Activated CD8-positive, alpha-beta memory T cell treated with anti-CD3 and anti-CD28 coated beads, Interleukin-2, amount 50 U/mL, for 4 hours (primary cell): ENCODE results near the gene ITPRIPL2.

Experiments
- DNase-seq: peaks from one replicate; pipeline ENCODE4 v3.0.0-alpha.2; 2020

ITPRIPL2 gene

DNA sequence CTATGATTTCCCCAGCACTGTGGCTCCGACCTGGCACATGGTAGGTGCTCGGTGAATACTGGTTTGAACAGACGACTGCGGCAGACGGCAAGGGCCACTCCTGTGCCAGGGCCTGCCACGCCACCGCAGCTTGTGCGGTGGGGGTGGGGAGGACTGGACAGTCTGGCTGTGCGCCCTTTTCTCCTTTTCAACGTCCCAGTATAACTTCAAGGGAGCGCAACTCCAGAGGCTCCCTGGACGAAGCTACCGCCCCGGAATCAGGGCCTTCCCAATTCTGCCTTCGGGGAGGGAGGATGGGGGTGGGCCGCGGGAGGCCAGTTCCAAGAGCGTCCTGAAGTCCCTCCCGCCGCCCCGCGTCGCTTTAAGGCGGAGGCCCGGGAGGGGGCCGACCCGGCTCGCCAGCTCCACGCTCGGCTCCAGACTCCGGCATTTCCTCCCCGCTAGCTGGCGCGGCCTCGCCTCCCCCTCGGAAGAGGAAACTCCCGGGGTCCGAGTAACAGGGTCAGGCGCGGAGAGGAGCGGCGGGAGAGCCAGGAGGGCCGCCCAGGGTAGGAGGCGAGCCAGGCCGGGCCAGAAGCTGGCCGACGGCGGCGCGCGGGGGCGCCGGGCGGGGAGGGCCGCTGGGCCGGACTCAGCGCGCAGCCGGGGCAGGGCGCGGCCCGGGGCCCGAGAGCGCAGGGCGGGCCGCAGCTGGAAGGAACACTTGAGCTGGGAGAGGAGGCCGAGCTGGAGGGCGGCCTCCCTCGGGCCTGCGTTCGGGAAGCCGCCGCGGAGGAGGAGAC lies at the start of gene ITPRIPL2:
ITPRIPL2 (plus strand) TSS at position 388 of the 782 bp plus-strand sequence. CDS start 498 bp downstream, outside the sequence.
- DNase-seq: no peak

DNA sequence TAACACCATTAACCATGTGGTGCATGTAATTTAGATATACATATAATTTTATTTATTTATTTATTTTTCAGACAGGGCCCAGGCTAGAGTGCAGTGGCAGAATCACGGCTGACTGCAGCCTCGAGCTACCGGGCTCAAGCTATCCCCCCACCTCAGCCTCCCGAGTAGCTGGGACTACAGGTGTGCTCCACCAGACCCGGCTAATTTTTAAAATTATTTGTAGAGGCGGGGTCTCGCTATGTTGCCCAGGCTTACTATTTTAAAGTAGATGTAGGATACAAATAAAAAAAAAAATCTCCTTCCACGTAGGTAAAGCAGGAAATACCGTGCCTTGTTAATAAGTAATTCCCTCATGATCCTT lies 46.8 kb upstream of the ITPRIPL2 start:
- DNase-seq: no peak

DNA sequence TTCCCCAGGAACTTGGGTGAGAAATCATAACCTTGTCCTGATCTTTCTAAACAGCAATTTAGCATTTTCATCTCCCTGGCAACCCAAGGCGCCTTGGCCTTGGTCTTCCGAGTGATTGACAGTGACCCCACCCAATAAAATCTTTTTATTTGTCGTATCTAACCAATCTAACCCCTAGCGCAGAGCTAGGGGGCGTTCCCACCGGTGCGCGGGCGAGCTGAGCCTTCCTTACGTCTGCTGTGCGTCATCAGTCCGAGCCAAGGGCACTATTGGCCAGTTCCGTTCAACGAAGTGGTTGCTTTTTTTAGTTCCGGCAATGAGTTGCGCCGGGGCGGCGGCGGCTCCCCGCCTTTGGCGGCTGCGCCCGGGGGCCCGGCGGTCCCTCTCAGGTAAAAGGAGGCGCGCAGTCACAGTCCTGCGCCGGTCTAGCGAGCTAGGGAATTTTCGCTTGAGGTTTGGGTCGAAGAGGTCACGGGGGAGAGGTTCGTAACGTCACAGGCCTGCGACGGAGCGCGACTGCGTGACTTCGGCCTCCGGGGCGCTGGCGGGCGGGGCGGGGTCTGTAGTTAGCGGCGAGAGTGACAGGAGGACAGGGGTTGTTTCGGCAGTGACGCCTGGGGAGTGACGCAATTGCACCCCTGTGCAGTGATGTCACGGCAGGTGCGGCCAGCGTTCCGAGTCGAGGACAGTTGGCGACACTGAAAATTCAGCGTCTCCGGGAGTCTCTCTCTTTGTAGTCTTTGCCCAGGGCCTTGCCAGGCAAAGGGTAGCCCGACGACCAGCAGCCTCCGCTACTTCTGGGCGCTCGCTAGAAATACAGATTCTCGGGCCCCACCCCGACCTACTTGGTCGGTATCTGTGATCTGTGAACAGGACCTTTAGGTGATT lies 46.2 kb upstream of the ITPRIPL2 start, which contains the start of gene COQ7:
COQ7 (plus strand) TSS at position 266 of the 888 bp plus-strand sequence; CDS start at position 317, 51 bp downstream.
- peak; percentile 98 for DNase-seq

DNA sequence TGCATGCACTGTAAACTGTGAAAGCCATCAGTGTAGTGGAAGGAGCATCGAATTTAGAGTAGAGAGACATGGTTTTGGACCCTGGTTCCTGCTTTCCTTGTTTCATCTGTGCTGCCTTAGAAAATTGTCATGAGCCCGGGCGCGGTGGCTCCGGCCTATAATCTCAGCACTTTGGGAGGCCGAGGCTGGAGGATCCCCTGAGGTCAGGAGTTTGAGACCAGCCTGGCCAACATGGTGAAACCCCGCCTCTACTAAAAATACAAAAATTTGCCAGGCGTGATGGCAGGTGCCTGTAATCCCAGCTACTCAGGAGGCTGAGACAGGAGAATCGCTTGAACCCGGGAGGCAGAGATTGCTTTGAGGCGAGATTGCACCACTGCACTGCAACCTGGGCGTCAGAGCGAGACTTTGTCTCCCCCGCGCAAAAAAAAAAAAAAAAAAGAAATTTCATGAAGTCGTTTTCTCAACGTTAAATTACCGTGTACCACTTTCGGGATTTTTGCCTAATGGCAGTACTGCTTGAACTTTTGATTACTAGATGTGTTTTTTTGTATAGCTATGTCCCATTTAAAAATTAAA lies 45.4 kb upstream of the ITPRIPL2 start:
- DNase-seq: no peak

DNA sequence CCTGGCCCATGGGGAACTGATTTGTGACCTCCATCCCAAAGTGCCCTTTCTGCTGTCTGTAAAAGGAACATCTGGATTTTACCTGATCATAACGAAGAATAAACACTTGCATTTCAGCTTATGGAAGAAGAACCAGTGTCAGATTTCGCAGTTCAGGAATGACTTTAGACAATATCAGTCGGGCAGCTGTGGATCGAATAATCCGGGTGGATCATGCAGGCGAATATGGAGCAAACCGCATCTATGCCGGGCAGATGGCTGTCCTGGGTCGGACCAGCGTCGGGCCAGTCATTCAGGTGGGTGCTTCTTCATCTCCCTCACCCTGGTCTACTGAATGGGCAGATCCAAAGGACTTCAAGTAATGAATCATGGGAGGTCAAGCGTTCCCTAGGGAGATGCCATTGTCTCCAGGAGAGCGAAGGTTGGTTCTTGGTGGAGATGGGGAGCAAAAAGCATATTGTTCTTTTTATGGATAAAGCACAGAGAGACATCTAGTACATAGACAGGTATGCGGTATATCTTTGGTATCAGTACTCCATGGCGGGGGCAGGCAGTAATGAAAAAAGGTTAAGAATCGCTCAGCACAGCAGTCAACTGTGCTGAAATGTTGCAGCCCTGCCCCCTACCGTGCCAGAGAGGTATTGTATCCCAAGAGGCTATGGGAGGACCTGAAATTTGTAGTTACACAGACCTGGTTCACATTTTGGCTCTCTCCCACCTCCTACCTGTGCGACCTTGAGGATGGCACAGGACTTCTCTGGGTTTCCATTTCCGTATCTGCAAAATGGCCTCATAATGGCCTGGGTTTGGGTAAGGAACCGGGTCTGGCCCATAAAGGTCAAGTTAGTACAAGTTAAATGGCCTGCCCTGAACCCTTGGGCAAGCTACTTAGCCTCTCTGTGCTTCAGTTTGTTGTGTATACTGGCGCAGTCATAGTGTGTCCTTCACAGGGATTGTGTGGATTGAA lies 41.7 kb upstream of the ITPRIPL2 start:
- peak; percentile 54 for DNase-seq

DNA sequence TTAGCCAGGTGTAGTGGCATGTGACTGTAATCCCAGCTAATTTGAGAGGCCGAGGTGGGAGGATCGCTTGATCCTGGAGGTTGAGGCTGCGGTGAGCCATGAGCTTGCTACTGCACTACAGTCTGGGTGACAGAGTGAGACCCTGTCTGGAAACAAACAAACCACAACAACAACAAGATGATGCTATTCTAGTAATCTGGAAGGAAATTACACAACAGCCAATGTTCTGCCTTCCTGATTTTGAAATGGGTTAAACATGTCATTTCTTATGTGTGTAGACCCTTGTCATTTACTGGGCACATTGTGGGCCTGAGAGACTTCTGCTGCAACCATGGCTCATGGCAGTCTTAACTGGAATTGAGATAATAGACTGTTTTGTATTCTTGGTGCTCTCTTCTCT lies 40.4 kb upstream of the ITPRIPL2 start:
- no peak for DNase-seq

DNA sequence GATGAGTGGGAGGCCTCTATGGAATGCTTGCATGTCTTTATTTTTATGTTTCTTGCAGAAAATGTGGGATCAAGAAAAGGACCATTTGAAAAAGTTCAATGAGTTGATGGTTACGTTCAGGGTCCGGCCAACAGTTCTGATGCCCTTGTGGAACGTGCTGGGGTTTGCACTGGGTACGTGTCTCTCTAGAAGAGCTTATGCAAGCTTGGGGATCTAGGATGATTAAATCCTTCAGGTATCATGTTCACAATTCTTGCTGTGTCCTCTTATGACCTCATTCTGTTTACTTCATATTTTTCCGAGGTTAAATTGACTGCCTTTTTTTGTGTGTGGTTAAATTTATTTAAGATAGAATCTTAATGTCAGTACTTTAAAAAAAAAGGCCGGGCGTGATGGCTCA lies 39.9 kb upstream of the ITPRIPL2 start:
- no peak for DNase-seq

DNA sequence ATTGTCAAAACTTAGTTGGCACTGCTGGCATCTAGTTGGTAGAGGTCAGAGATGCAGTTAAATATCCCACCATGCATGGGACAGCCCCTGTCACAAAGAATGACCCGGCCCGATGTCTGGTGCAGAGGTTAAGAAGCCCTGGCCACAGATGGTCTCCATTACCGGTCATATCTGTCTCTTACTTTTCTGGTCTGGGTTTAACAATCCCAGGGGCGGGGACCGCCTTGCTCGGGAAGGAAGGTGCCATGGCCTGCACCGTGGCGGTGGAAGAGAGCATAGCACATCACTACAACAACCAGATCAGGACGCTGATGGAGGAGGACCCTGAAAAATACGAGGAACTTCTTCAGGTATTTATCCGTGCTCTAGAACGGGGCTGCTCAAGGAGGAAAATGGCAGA lies 38.3 kb upstream of the ITPRIPL2 start:
- no peak for DNase-seq

DNA sequence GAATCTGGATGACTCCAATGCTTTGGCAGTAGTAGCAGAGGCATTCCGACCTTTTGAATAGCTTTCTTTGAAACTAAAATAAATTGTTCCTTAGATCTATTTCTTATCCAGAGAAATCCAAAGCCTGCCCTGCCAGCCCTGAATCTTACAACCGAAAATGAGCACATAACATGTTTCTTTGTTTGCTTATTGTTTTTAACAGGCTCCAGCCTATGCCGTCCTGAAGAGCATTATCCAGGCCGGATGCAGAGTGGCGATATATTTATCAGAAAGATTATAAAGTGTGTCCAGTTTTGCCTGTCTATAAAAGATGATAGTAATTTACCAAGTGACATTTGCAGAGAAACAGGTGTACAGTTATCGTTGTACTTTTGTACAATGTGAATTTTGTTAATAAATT lies 35.9 kb upstream of the ITPRIPL2 start:
- no peak for DNase-seq

DNA sequence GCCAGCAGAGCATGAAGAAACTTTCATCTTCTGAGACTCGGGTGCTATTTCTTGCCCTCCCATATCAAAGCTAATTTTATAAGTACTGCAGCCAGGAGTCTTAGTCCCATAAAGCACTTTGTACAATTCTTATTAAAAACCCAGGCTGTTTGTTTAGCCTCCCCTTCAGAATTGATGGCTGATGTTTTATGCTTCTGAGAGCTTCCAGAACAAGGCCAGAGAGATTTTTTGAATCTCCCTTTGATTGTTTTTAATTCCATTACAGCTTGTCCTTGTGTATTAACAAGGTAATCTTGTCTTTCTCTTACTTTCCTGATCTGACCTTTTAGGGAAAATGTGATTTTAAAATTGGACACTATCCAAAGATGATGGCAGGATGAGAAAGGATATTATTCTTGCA lies 30.1 kb upstream of the ITPRIPL2 start:
- DNase-seq: no peak

DNA sequence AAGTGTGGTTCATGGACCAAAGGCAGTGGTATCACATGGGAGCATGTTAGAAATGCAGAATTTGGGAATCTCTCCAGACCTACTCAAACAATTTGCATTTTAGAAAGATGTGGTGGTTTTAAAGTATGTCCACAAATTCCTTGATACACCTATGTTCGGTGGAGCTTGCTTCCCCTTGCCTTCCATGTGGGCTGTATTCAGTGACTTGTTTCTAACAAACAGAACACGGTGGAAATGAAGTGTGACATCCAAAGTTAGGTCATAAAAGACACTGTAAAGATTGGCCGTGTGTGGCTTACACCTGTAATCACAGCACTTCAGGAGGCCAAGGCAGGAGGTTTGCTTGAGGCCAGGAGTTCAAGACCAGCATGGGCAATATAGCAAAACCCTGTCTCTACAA lies 29.6 kb upstream of the ITPRIPL2 start:
- DNase-seq: no peak

DNA sequence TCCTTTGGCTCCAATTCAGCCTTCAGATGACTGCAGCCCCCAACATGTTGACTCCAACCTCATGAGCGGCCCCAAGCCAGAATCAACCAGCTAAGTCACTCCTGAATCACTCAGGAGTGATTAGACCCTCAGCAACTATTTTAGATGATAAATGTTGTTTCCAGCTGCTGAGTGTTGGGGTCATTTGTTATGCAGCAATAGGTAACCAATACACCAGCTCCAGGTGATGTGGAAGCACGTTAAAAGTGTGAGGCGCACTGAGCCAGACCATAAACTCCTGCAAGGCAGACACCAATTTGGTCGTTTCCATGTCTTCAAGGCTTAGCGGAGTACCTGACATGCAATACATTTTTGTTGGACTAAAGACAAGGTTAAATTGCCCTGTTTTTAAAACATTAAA lies 28.9 kb upstream of the ITPRIPL2 start:
- no peak for DNase-seq

DNA sequence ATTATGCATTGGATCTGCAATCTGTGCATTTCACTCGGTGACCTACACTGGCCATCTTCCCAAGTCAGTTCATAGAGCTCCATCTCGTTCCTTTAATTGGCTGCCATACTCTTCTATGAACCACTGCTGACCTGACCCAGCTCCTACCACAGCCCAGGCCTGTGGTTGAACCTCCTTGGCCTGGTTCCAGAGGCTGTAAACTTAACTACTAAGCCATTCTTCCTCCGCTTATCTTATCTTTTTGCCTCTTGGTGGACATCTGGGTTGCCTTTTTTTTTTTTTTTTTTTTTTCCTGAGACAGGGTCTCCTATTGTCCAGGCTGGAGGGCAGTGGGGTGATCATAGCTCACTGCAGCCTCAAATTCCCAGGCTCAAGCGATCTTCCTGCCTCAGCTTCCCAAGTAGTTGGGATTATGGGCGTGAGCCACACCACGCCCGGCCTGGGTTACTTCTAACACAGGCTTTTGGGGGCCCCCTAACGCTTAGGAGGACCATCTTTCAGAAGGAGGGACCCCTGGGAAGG lies 28.0 kb upstream of the ITPRIPL2 start:
- DNase-seq: no peak

DNA sequence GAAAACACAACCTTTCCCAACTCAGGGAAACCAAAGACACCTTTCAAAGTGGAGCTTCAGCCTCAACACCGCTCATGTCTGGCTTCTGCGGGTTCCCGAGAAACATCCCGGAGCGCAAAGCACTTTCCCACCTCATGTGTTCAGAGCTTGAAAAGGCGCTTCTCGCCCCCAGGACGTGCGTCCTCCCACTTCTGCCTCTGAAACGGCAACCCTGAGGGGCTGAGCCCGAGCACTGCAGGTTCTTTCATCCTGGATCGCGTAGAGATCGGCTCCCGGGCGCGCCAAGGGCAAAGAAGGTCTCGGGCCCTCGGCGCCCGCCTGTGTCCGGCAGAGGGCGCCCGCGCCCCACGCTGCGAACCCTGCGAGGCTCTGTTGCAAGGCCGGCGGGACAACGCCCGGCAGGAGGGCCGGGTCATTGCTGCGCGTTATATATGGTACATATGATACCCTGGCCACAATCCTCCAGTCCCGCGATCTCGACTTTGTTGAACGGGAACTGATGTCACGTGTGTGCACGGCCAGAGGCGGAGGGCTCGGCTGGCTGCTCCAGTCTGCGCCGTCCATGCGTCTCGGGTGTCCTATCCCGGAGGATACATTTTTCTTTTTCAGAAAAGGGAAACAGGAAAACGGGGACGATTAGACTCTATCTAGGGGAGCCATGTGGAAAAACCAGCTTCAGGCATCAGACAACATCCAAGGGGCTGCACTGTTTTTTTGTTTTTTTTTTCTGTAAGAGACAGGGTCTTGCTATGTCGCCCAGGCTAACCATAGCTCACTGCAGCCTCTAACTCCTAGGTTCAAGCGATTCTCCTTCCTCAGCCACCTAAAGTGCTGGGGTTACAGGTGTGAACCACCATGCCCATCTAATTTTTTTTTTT lies 27.2 kb upstream of the ITPRIPL2 start:
- DNase-seq: peak; percentile 80

DNA sequence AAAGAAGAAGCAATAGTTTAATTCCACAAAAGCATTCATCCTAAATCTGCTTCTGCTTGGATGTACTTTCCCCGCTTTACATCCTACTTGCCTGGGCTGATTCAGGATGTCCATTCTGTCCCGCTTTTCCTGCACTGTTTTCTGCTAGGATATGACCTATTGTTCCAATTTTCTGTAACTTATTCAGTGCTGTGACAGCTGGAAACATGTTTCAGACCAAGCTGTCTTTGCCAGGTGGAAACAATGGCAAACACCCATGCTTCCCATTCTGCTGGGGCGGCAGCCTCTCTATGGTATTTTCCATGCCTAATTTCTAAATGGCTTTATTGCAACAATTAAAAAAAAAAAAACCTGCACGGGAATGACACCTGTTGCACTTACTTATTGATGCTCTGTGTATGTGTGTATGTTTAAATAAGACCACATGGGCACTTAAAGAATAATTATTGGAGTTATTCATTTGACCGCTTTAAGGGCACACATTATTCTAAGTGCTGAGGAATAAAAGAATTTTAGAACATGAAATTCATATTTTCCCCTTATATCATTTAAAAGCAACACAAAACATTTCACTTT lies 25.3 kb upstream of the ITPRIPL2 start:
- DNase-seq: no peak

DNA sequence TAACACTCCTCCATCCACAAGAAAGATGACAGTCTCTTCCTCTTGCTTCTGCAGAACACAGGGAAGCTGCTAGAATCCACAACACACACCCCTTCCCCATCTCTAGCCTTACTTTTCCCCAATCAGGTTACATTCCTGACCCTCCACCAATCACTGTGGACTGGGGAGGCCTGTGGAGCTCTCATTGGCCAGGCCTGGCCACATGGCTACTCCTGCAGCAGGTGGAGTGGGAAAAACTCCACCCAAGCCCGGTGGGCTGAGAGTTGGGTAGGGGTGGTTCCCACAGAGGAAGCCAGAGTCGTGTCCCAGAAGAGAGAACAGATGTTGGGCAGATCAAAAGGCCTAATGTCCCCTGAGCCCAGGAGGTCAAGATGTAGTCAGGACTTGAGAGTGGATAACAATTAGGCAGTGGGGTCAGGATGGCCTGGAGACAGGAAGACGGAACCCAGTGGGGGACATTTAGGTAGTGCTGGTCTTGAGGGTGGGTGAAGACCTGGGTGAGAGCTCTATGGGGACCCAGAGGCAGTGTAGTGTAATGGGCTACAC lies 24.3 kb upstream of the ITPRIPL2 start:
- DNase-seq: no peak

DNA sequence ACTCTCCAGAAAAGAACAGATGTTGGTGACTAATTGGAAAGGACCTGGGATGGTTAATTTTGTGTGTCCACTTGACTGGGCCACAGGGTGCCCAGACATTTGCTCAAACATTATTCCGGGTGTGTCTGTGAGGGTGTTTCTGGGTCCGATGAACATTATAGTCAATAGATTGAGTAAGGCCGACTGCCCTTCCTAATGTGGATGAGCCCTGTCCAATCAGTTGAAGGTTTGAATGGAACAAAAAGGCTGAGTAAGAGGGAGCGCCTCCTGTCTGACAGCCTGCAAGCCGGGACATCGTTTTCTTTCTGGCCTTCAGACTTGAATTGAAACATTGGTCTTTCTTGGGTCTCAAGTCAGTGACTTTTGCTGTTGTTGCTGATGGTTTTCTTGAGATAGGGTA lies 22.8 kb upstream of the ITPRIPL2 start:
- no peak for DNase-seq

DNA sequence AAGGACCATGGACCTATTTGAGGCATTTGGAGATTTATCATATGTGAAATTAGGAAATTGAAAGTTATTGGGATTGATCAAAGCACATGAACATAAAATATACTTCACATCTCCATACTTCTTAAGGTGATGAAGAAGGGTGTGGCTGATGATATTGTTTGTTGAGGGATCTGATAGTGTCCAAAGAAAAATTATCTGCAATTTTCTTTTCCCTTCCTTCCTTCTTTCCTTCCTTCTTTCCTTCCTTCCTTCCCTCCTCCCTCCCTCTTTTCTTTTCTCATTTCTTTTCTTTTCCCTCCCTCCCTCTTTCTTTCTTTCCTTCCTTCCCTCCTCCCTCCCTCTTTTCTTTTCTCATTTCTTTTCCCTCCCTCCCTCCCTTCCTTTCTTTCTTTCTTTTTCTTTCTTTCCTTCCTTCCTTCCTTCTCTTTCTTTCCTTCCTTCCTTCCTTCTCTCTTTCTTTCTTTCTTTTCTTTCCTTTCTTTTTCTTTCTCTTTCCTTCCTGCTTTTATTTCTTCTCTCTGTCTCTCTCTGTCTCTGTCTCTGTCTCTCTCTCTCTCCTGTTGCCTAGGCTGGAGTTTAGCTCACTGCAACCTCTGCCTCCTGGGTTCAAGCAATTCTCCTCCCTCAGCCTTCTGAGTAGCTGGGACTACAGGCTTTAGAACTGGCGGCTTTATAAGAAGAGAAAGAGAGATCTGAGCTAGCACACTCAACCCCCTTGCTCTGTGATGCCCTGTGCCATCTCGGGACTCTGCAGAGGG lies 20.9 kb upstream of the ITPRIPL2 start:
- no peak for DNase-seq
